Calu3 (cell line): ENCODE data around the gene ARHGEF4. TPM values are rescaled to one million over a fixed set of nuclear protein-coding genes. Genes with fewer than 3 reads are reported as not detected.

Experiments used
- BruUV-seq: library from RNA; stranded (reverse); fragments of 400-500 nt; replicated peaks from 2 replicates; lab custom pipeline; 2021; lab: Mats Ljungman, UMichigan
- CTCF ChIA-PET: fragments of 300-600 bp; sonication (Branson Sonifier 250); formaldehyde crosslinking; loops from one replicate; lab custom pipeline; 2022; ENCODE audit warnings: antibody characterized with exemption; lab: Charles Lee
- DNase-seq: peaks from one replicate; pipeline ENCODE4 v3.0.0; 2022
- H3K27ac Mint-ChIP-seq: one replicate; pipeline ENCODE4 v1.8.0; 2022; ENCODE audit warnings: mixed read lengths; ENCODE audit not compliant: unreplicated experiment
- H3K27me3 Mint-ChIP-seq: one replicate; pipeline ENCODE4 v1.8.0; 2022; ENCODE audit warnings: mixed read lengths; ENCODE audit not compliant: unreplicated experiment
- H3K36me3 Mint-ChIP-seq: one replicate; pipeline ENCODE4 v1.8.0; 2022; ENCODE audit warnings: mild to moderate bottlenecking, moderate library complexity, mixed read lengths; ENCODE audit not compliant: insufficient read depth, unreplicated experiment
- H3K4me1 Mint-ChIP-seq: one replicate; pipeline ENCODE4 v1.8.0; 2022; ENCODE audit warnings: mild to moderate bottlenecking, low read depth, mixed read lengths; ENCODE audit not compliant: unreplicated experiment
- H3K4me3 Mint-ChIP-seq: one replicate; pipeline ENCODE4 v1.8.0; 2022; ENCODE audit warnings: mild to moderate bottlenecking, low read depth, moderate library complexity, mixed read lengths; ENCODE audit not compliant: unreplicated experiment
- H3K9me3 Mint-ChIP-seq: one replicate; pipeline ENCODE4 v1.8.0; 2022; ENCODE audit warnings: low read depth, mixed read lengths; ENCODE audit not compliant: unreplicated experiment
- intact Hi-C: fragments of 100-400 bp; cut with micrococcal nuclease; formaldehyde crosslinking; loops from one replicate; pipeline ENCODE4 v1.10.0; 2022; ENCODE audit not compliant: unreplicated experiment
- total RNA-seq: library from RNA; stranded (reverse); gene quantifications from 2 replicates; pipeline ENCODE4 v1.2.3, GENCODE V29; 2022
- TF ChIP-seq, protein P1 (sequence below): fragments of 200-600 bp; IDR thresholded peaks from one replicate; pipeline ENCODE4 v1.8.0; 2022; ENCODE audit warnings: antibody characterized with exemption; ENCODE audit not compliant: unreplicated experiment

The ARHGEF4 gene
- total RNA-seq, 1 experiment from 2014 or later = 8.8 TPM

DNA sequence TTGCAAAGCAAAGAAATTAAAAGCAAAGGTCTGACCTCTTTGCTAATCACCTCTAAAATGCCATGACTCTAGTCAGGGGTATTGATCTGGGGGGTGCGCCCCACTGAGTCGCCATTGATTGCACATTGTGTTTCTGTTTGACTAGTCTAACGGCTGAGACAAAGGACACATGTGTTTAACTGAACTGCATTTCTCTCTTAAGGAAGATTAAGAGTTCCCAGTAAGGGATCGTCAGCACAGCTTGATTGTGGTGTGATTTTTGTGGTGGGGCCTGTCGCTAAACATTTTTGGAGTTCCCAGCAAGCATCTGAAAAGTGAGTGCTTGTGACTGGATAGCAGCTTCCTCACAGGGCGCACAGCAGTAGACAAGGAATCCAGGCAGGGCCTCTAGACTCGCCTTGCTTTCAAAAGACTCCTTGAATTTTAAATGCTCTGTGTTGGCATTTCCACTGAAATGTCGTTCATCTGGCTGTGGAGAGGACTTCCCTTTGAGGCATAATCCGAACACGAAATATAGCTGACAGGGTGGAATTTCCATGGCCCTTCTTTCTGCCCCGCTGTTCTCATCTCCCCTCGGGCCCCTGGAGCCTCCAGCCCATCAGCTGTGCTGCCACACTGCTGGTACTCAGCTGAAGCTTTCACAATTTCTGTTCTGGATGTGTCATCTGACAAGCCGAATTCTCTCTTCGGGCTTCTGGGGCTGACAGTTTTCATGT, 130.2 kb downstream of the ARHGEF4 start:
- H3K36me3 Mint-ChIP-seq = peaks cover 6% of the 10 kb centered on the region
- H3K9me3 Mint-ChIP-seq = no peaks in the 10 kb centered on the region
- H3K4me3 Mint-ChIP-seq = no peak overlapping the region
- BruUV-seq = no TSS peak
- TF ChIP-seq, protein P1, sequence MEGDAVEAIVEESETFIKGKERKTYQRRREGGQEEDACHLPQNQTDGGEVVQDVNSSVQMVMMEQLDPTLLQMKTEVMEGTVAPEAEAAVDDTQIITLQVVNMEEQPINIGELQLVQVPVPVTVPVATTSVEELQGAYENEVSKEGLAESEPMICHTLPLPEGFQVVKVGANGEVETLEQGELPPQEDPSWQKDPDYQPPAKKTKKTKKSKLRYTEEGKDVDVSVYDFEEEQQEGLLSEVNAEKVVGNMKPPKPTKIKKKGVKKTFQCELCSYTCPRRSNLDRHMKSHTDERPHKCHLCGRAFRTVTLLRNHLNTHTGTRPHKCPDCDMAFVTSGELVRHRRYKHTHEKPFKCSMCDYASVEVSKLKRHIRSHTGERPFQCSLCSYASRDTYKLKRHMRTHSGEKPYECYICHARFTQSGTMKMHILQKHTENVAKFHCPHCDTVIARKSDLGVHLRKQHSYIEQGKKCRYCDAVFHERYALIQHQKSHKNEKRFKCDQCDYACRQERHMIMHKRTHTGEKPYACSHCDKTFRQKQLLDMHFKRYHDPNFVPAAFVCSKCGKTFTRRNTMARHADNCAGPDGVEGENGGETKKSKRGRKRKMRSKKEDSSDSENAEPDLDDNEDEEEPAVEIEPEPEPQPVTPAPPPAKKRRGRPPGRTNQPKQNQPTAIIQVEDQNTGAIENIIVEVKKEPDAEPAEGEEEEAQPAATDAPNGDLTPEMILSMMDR = no peak
- CTCF ChIA-PET = no interaction called here
- H3K27ac Mint-ChIP-seq = no peak overlapping the region
- H3K27me3 Mint-ChIP-seq = peaks cover 39% of the 10 kb centered on the region
- H3K4me1 Mint-ChIP-seq = peaks cover 21% of the 10 kb centered on the region
- intact Hi-C loops = no loop called here
- DNase-seq = no peak

DNA sequence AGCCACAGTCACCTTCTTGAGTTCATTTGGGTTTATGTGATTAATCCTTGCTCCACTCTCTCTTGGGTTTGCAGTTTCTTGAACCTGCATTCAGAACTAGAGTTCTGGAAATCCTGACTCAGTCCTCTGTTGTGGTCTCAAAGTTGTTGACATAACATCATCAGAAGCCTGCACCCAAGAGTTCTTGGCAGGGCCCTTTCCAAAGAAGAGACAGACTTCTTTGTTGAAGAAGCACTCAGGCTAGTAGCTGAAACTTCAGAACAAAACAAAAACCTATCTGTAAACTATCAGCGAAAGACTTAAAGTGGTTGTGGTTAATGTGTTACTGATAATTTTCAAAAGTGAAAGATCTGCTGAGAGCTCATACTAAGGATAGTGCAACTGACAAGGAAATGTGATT, 135.7 kb downstream of the ARHGEF4 start:
- H3K4me1 Mint-ChIP-seq = no peaks in the 10 kb centered on the region
- H3K9me3 Mint-ChIP-seq = no peaks in the 10 kb centered on the region
- CTCF ChIA-PET = no interaction called here
- no peaks in the 10 kb centered on the region for H3K27me3 Mint-ChIP-seq
- TF ChIP-seq, protein P1 = no peak
- no TSS peak for BruUV-seq
- no peak overlapping the region for H3K4me3 Mint-ChIP-seq
- no peak overlapping the region for H3K27ac Mint-ChIP-seq
- intact Hi-C loops = no loop called here
- no peaks in the 10 kb centered on the region for H3K36me3 Mint-ChIP-seq
- DNase-seq = no peak

DNA sequence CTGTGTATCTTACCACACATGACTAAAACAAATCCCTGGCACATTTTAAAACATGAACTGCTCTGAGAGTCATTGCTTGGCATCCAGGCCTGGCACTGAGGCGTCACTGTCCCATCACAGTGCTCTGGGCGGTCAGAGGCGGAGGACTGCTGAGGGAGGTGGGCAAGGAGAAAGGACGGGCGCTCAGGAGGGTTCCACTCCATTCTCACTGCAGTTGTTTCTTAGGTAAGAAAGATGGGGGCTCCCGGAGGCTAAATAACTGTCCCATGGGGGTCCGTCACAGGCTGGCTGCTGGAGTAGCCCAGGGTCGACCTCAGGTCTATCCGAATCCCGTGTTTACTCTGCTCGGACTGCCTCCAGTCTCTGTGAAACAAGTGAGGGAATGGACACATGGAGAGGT, 139.0 kb downstream of the ARHGEF4 start:
- H3K4me3 Mint-ChIP-seq = no peak overlapping the region
- H3K4me1 Mint-ChIP-seq = no peaks in the 10 kb centered on the region
- no peaks in the 10 kb centered on the region for H3K9me3 Mint-ChIP-seq
- no peak for DNase-seq
- H3K27ac Mint-ChIP-seq = no peak overlapping the region
- BruUV-seq = no TSS peak
- CTCF ChIA-PET = no interaction called here
- no peaks in the 10 kb centered on the region for H3K27me3 Mint-ChIP-seq
- H3K36me3 Mint-ChIP-seq = no peaks in the 10 kb centered on the region
- TF ChIP-seq, protein P1 = no peak
- intact Hi-C loops = no loop called here

DNA sequence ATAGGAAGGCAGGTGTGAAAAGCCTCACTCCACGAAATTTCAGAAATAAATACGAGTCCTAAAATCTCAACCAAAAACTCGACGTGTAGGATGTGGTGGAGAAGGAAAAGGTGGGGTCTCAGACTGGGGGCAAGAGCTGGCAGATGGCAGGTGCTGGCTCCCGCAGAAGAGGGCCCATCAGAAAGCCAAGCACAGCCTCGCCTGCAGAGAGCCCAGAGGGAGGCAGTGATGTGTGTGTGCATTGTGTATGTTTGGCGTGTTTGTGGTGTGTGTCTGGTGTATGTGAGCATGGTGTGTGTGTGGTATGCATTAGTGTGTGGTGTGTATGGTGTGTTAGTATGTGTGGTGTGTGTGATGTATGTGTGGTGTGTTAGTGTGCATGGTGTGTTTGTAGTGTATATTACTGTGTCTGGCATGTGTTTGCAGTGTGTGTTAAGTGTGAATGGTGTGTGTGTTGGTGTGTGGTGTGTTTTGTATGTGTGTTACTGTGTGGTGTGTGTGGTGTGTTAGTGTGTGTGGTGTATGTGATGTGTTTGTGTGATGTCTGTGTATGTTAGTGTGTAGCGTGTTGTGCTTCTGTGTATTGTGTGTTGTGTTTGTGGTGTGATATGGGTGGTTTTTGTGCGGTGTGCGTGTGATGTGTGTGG, 140.0 kb downstream of the ARHGEF4 start:
- CTCF ChIA-PET = no interaction called here
- Mint-ChIP-seq H3K9me3 (no peaks in the 10 kb centered on the region), H3K27me3 (no peaks in the 10 kb centered on the region), H3K4me3 (no peak overlapping the region), H3K4me1 (no peaks in the 10 kb centered on the region), H3K36me3 (no peaks in the 10 kb centered on the region), H3K27ac (no peak overlapping the region)
- no TSS peak for BruUV-seq
- intact Hi-C loops = no loop called here
- no peak for DNase-seq
- TF ChIP-seq, protein P1 = no peak
